B cell (primary cell): Measurements from ENCODE around the gene S100A5. TPM values are rescaled to one million over a fixed set of nuclear protein-coding genes. Genes with fewer than 3 reads are reported as not detected.

Experiments used
- ATAC-seq: fragments of 200-7000 bp; cut with Tn5 transposase; one replicate; pipeline ENCODE4 v1.10.0; 2021; ENCODE audit warnings: low read depth, mild to moderate bottlenecking, moderate number of reproducible peaks, moderate library complexity
- CTCF ChIA-PET: fragments of 350-600 bp; sonication (Branson Sonifier 250); formaldehyde crosslinking; loops from one replicate; lab custom pipeline; 2021; ENCODE audit warnings: antibody characterized with exemption, inconsistent platforms; lab: Charles Lee
- POLR2A ChIA-PET: fragments of 350-600 bp; sonication (Branson Sonifier 250); formaldehyde crosslinking; loops from one replicate; lab custom pipeline; 2021; ENCODE audit warnings: antibody characterized with exemption; lab: Charles Lee
- DNase-seq: peaks from one replicate; pipeline ENCODE4 v3.0.0; 2013
- H2AFZ ChIP-seq: 2 replicates; pipeline ENCODE4 v1.6.1; 2012; ENCODE audit warnings: mild to moderate bottlenecking, low read depth, low read length; ENCODE audit not compliant: insufficient read depth, poor library complexity, severe bottlenecking
- H3K27ac ChIP-seq, 2 donors: 1 replicate in 1 of 2; 2 replicates in 1 of 2; pipeline ENCODE4 v1.5.1; 2012 to 2013; ENCODE audit warnings: low read length in 2 of 2, mild to moderate bottlenecking in 2 of 2, moderate library complexity in 1 of 2
- H3K27me3 ChIP-seq, 4 experiments: fragments of 200-600 bp in 1 of 4; sonication (generic) in 1 of 4; replicated peaks in 1 of 4; 1 replicate in 2 of 4; 2 replicates in 2 of 4; pipeline versions ENCODE4 v1.6.1 to v1.7.0; 2013 to 2016; ENCODE audit warnings: low read length in 3 of 4, mild to moderate bottlenecking in 2 of 4, mixed read lengths in 1 of 4, moderate library complexity in 1 of 4; ENCODE audit not compliant: insufficient read depth in 4 of 4, control insufficient read depth in 3 of 4; ENCODE audit errors: control extremely low read depth in 1 of 4
- H3K36me3 ChIP-seq, 2 experiments: replicated peaks in 1 of 2; 1 replicate in 1 of 2; 2 replicates in 1 of 2; pipeline versions ENCODE4 v1.6.1 to v1.7.1; 2013; ENCODE audit warnings: low read length in 1 of 2; ENCODE audit not compliant: insufficient read depth in 2 of 2, control insufficient read depth in 1 of 2; ENCODE audit errors: control extremely low read depth in 1 of 2, extremely low read depth in 1 of 2
- H3K4me1 ChIP-seq, 2 donors: fragments of 200-600 bp in 1 of 2; sonication (generic) in 1 of 2; 1 replicate in 1 of 2; 2 replicates in 1 of 2; pipeline versions ENCODE4 v1.5.1 to v1.6.1; 2013 to 2017; ENCODE audit warnings: low read length in 2 of 2; ENCODE audit not compliant: control insufficient read depth in 2 of 2, insufficient read depth in 2 of 2
- H3K4me2 ChIP-seq: replicated peaks from 2 replicates; pipeline ENCODE3; 2012; ENCODE audit warnings: mild to moderate bottlenecking, low read depth, low read length; ENCODE audit not compliant: poor library complexity, severe bottlenecking
- H3K4me3 ChIP-seq, 5 experiments: fragments of 200-600 bp in 1 of 5; sonication (generic) in 1 of 5; 1 replicate in 3 of 5; 2 replicates in 2 of 5; pipeline versions ENCODE4 v1.5.1 to v1.7.0; 2011 to 2016; ENCODE audit warnings: low read length in 4 of 5, mild to moderate bottlenecking in 4 of 5, low read depth in 2 of 5, control low read depth in 1 of 5, moderate library complexity in 1 of 5; ENCODE audit not compliant: insufficient read depth in 1 of 5; ENCODE audit errors: control extremely low read depth in 1 of 5, extremely low read depth in 1 of 5
- H3K79me2 ChIP-seq: fragments of 200-600 bp; sonication (generic); one replicate; pipeline ENCODE4 v1.6.0; 2016; ENCODE audit warnings: low read length; ENCODE audit not compliant: control insufficient read depth, insufficient read depth
- H3K9ac ChIP-seq: fragments of 200-600 bp; sonication (generic); 2 replicates; pipeline ENCODE4 v1.6.1; 2017; ENCODE audit warnings: mild to moderate bottlenecking, low read length, moderate library complexity
- H3K9me3 ChIP-seq, 3 donors: one replicate each; pipeline versions ENCODE4 v1.6.1 to v1.7.1; 2013; ENCODE audit warnings: low read length in 2 of 3; ENCODE audit not compliant: control insufficient read depth in 2 of 3, insufficient read depth in 1 of 3; ENCODE audit errors: control extremely low read depth in 1 of 3
- H4K20me1 ChIP-seq: 2 replicates; pipeline ENCODE4 v1.6.0; 2012; ENCODE audit warnings: mild to moderate bottlenecking, low read length; ENCODE audit not compliant: insufficient read depth, control insufficient read depth, poor library complexity, severe bottlenecking
- H3K27ac Mint-ChIP-seq: one replicate; pipeline ENCODE4 v1.8.0; 2021; ENCODE audit warnings: mixed read lengths
- H3K27me3 Mint-ChIP-seq: one replicate; pipeline ENCODE4 v1.8.0; 2021; ENCODE audit warnings: mixed read lengths
- H3K4me1 Mint-ChIP-seq: one replicate; pipeline ENCODE4 v1.8.0; 2021; ENCODE audit warnings: mixed read lengths
- H3K4me3 Mint-ChIP-seq: one replicate; pipeline ENCODE4 v1.8.0; 2021; ENCODE audit warnings: mixed read lengths
- H3K9me3 Mint-ChIP-seq: one replicate; pipeline ENCODE4 v1.8.0; 2022; ENCODE audit warnings: mixed read lengths; ENCODE audit not compliant: insufficient read depth
- CTCF ChIP-seq: fragments of 200-600 bp; IDR thresholded peaks from one replicate; pipeline ENCODE4 v1.8.0; 2022; ENCODE audit warnings: antibody characterized with exemption, mild to moderate bottlenecking
- EZH2 ChIP-seq: IDR thresholded peaks from 2 replicates; pipeline ENCODE4 v1.6.1; 2012; ENCODE audit warnings: borderline replicate concordance, low read depth, mild to moderate bottlenecking, moderate library complexity, low read length; ENCODE audit not compliant: insufficient read depth, poor library complexity, severe bottlenecking
- WGBS: methylation state at CpG from one replicate; pipeline ENCODE4 v1.1.5; 2013; ENCODE audit warnings: missing lambda C conversion rate; ENCODE audit not compliant: insufficient coverage; 5-methylcytosine and 5-hydroxymethylcytosine counted together
- intact Hi-C: fragments of 100-400 bp; cut with micrococcal nuclease; formaldehyde crosslinking; loops from one replicate; pipeline ENCODE4 v1.10.0; 2022
- polyA plus RNA-seq: library from polyadenylated mRNA; depleted of rRNA; stranded (reverse); fragments of >200 nt; gene quantifications from 2 replicates; pipeline ENCODE4 v1.2.3, GENCODE V29; 2012
- total RNA-seq, 2 donors: library from RNA; stranded (reverse); fragments of 120-200 nt in 1 of 2; gene quantifications; 1 replicate in 1 of 2; 2 replicates in 1 of 2; pipeline versions ENCODE4 v1.2.3 to v1.2.4, GENCODE V29; 2013 to 2022

S100A5 gene
- total and polyA plus RNA-seq, 2 donors (not counting 1 experiment from before 2014, with no cell fraction given), result 0.64 TPM; not detected in 1

GRCh38 chr1:153573351-153573750 lies 32.6 kb upstream of the S100A5 start:
- H3K9ac ChIP-seq, result no peak overlapping the region
- 60% methylated on average over 1 of the region's 3 CpGs for WGBS
- peaks cover 0 to 5% (median 2%) of the 10 kb centered on the region in 4 experiments for H3K27me3 ChIP-seq
- H3K9me3 ChIP-seq, result no peaks in the 10 kb centered on the region
- Mint-ChIP-seq H3K27ac (peak overlapping the region; percentile 32), H3K27me3 (peaks cover 16% of the 10 kb centered on the region), H3K4me3 (no peak overlapping the region), H3K4me1 (peaks cover 20% of the 10 kb centered on the region), H3K9me3 (no peaks in the 10 kb centered on the region)
- H4K20me1 ChIP-seq, result no peaks in the 10 kb centered on the region
- TF ChIP-seq EZH2 (no peak), CTCF (no peak)
- intact Hi-C loops, result loop anchor here (2.0 kb wide), 1 partner anchor 413 kb away; the partner anchor contains the start of gene RAB13
- H3K36me3 ChIP-seq, result no peaks in the 10 kb centered on the region
- POLR2A ChIA-PET, result interaction anchor here (1.7 kb wide), 1 partner anchor 25 kb away, joined by 4 read pairs; no protein-coding TSS in a partner anchor
- ATAC-seq (no peak), DNase-seq (no peak)
- no peaks in the 10 kb centered on the region for H3K79me2 ChIP-seq
- CTCF ChIA-PET, result interaction anchor here (0.7 to 7.4 kb wide), 18 partner anchors 13 to 413 kb away, joined by 3 to 227 read pairs (median 12); partner anchors contain the start of genes CHTOP, NPR1, RAB13 and S100A1
- H3K4me1 ChIP-seq, result peaks cover 4 to 20% of the 10 kb centered on the region in 2 donors
- peak overlapping the region; percentile 26 for H2AFZ ChIP-seq
- no peak overlapping the region for H3K4me3 ChIP-seq
- no peak overlapping the region for H3K27ac ChIP-seq
- no peak overlapping the region for H3K4me2 ChIP-seq

- Histone ChIP-seq H2AFZ (peak overlapping the region; percentile 26), H3K9me3 (no peaks in the 10 kb centered on the region), H3K4me3 (no peak overlapping the region), H3K4me2 (peak overlapping the region; percentile 15), H3K27ac (no peak overlapping the region), H3K9ac (no peak overlapping the region), H3K36me3 (no peaks in the 10 kb centered on the region), H3K27me3 (peaks cover 0 to 2% (median under 1%) of the 10 kb centered on the region in 4 experiments), H3K79me2 (no peaks in the 10 kb centered on the region), H4K20me1 (no peaks in the 10 kb centered on the region), H3K4me1 (peaks cover 4 to 22% of the 10 kb centered on the region in 2 donors)
- Mint-ChIP-seq H3K4me3 (no peak overlapping the region), H3K4me1 (peaks cover 25% of the 10 kb centered on the region), H3K27me3 (peaks cover 8% of the 10 kb centered on the region), H3K9me3 (no peaks in the 10 kb centered on the region), H3K27ac (peak overlapping the region; percentile 56)
- peak; percentile 76 for DNase-seq
- ATAC-seq, result peak; percentile 89
- 10% methylated on average over 2 of the region's 3 CpGs for WGBS
- ChIA-PET POLR2A (interaction anchor here (0.8 to 1.7 kb wide), 4 partner anchors 26 to 100 kb away, joined by 3 to 5 read pairs (median 4); partner anchors contain the start of gene CHTOP), CTCF (interaction anchor here (0.8 to 7.4 kb wide), 39 partner anchors 9 to 417 kb away, joined by 3 to 227 read pairs (median 6); partner anchors contain the start of genes CHTOP, NPR1, RAB13 and S100A1)
- intact Hi-C loops, result loop anchor here (1.0 to 2.0 kb wide), 5 partner anchors 61 to 414 kb away; partner anchors contain the start of genes RAB13 and SNAPIN
- TF ChIP-seq CTCF, result peak; percentile 80
- TF ChIP-seq EZH2, result no peak
Observed at GRCh38 chr1:153572569-153573015, 31.9 kb upstream of the S100A5 start.
